GM12875 (cell line): ENCODE measurements around the gene SNAP25.
A peak's percentile ranks its signal among the peaks of the same experiment; 100 is the strongest.

Source experiments
- H3K4me3 ChIP-seq: one replicate; pipeline ENCODE4 v1.5.1; 2011; ENCODE audit warnings: low read depth, low read length, control low read depth
- TF ChIP-seq, protein P1 (sequence below): IDR thresholded peaks from 2 replicates; pipeline ENCODE4 v1.5.1; 2011; ENCODE audit warnings: low read depth, mild to moderate bottlenecking, control low read depth, inconsistent platforms, low read length, moderate library complexity, borderline replicate concordance; ENCODE audit not compliant: insufficient read depth

Gene SNAP25

GRCh38 chr20:10217721-10218410, 764 bp upstream of the SNAP25 start:
- no peak overlapping the region for H3K4me3 ChIP-seq
- TF ChIP-seq, protein P1, sequence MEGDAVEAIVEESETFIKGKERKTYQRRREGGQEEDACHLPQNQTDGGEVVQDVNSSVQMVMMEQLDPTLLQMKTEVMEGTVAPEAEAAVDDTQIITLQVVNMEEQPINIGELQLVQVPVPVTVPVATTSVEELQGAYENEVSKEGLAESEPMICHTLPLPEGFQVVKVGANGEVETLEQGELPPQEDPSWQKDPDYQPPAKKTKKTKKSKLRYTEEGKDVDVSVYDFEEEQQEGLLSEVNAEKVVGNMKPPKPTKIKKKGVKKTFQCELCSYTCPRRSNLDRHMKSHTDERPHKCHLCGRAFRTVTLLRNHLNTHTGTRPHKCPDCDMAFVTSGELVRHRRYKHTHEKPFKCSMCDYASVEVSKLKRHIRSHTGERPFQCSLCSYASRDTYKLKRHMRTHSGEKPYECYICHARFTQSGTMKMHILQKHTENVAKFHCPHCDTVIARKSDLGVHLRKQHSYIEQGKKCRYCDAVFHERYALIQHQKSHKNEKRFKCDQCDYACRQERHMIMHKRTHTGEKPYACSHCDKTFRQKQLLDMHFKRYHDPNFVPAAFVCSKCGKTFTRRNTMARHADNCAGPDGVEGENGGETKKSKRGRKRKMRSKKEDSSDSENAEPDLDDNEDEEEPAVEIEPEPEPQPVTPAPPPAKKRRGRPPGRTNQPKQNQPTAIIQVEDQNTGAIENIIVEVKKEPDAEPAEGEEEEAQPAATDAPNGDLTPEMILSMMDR: no peak

DNA sequence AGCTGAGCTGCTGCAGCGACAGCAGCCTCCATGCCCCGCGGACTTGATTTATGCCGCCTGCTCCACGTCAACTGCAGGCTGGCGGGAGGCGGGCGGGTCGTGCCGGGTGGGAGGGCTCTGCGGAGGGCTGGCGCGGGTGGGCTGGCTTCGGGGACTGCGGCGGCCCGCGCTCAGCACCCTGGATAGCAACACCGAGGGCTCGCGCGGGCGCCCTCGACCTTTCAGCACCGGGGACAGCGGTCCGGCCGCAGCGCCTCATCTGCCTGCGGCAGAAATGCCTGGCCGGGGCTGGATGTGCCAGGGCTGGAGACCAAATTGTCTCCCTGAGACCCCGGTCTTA, 792 bp downstream of the SNAP25 start:
- TF ChIP-seq, protein P1: no peak
- no peak overlapping the region for H3K4me3 ChIP-seq

- no peak overlapping the region for H3K4me3 ChIP-seq
- TF ChIP-seq, protein P1: no peak
Measured at GRCh38 chr20:10219993-10220750, 1.5 kb downstream of the SNAP25 start.

- TF ChIP-seq, protein P1: no peak
- no peak overlapping the region for H3K4me3 ChIP-seq
Measured at GRCh38 chr20:10221021-10221420, 2.4 kb downstream of the SNAP25 start.

DNA sequence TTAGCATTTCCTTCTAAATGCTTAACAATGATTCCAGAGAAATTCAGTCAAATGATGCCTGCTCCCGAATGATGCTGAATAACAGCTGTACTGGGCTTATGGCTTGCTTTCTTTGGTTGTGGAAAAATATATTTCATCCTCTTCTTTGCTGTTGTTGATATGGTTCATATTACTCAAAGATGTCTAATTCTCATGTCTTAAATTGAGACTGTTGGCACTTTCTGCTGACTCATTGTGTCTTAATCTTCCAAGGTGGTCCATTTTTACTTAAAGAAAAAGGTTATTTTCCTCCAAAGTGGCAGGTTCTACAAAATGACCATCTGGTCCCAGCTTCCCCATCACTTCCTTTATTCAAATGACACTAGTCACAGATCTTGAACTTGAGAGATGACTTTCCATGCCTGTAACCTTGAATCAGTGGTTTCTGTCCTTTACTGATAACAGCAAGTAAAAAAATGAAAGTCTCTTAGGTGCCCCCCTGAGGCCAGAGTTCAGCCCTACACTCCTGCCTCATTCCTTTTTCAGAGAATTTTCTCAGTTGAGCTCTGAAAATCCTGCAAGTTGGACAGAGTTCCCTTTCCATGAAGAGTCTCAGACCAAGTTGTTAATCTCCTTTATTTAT, 6.9 kb downstream of the SNAP25 start:
- H3K4me3 ChIP-seq: no peak overlapping the region
- TF ChIP-seq, protein P1: peak; percentile 27; the same call in 1 of the 2 replicates

GRCh38 chr20:10228330-10228729, 9.7 kb downstream of the SNAP25 start:
- TF ChIP-seq, protein P1: no peak
- H3K4me3 ChIP-seq: no peak overlapping the region
